ENCODE measurements around the gene DIRAS2. TPM values are rescaled to one million over a fixed set of nuclear protein-coding genes. Genes with fewer than 3 reads are reported as not detected.

Gene DIRAS2
- total RNA-seq, 3 donors from 2014 or later, result under 0.01 to 1.2 TPM; not detected in 1

DNA sequence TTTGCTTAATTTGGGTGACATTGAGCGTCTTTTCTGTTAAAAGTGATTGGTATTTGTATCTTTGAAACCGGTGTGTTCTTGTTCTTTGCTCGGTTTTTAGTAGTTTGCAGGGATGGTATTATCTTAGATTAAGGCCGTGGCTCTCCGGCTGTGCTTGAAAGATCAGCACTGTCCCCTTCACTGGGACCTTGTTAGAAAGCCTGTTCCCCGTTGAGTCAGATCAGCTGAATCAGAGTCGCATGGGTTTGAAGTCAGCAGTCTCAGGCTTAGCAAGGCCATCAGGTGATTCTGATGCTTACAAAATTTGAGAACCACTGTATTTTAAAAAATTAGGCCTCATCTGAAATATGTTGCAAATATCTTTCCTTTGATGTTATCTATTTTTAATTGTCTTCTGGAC is 5.0 kb downstream of the DIRAS2 start:
- Histone ChIP-seq H3K4me3 (no peak overlapping the region), H3K4me1 (no peaks in the 10 kb centered on the region), H3K36me3 (no peaks in the 10 kb centered on the region), H3K9me3 (no peaks in the 10 kb centered on the region), H3K27me3 (no peaks in the 10 kb centered on the region), H3K27ac (no peak overlapping the region)
- no peak for TF ChIP-seq POLR2AphosphoS5 (IDR thresholded peaks at IDR 0.05)
- TF ChIP-seq, protein P1, sequence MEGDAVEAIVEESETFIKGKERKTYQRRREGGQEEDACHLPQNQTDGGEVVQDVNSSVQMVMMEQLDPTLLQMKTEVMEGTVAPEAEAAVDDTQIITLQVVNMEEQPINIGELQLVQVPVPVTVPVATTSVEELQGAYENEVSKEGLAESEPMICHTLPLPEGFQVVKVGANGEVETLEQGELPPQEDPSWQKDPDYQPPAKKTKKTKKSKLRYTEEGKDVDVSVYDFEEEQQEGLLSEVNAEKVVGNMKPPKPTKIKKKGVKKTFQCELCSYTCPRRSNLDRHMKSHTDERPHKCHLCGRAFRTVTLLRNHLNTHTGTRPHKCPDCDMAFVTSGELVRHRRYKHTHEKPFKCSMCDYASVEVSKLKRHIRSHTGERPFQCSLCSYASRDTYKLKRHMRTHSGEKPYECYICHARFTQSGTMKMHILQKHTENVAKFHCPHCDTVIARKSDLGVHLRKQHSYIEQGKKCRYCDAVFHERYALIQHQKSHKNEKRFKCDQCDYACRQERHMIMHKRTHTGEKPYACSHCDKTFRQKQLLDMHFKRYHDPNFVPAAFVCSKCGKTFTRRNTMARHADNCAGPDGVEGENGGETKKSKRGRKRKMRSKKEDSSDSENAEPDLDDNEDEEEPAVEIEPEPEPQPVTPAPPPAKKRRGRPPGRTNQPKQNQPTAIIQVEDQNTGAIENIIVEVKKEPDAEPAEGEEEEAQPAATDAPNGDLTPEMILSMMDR (IDR thresholded peaks at IDR 0.05), result no peak
- TF ChIP-seq POLR2A (IDR thresholded peaks at IDR 0.05), result no peak
- DNase-seq (ENCODE audit: low spot score in 2 of 2), result no peak
- intact Hi-C loops (cut with DNase I; ENCODE audit: low total_unique reads), result no loop called here

DNA sequence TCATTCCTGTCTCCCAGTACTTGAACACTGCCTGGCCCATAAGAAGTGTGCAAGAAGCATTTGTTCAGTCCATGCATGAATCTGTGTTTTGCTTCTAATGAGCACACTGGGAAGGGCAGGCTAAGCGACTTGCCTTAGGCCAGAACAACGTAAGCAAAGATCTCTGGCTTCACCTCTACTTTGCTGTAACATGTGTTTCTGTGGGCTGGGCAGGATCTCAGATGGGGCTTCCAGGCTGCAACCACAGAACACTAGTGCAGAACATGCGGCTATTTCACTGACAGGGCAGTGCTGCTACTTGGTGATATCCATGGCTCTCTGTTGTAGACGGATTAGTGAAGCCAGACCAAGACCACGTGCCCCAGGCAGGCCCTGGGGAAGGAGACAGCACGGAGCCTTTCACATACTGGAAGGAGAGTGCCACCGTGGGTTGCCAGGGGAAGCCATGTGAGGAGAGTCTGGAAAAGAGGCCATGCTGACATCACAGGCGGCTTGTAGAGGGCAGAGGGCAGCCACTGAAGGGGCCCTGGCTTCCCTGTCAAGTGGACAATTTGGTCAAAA is 9.9 kb downstream of the DIRAS2 start:
- no peak for DNase-seq (ENCODE audit: low spot score in 2 of 2)
- H3K9me3 ChIP-seq, result no peaks in the 10 kb centered on the region
- H3K4me1 ChIP-seq, result no peaks in the 10 kb centered on the region
- TF ChIP-seq POLR2AphosphoS5 (IDR thresholded peaks at IDR 0.05) (no peak), POLR2A (IDR thresholded peaks at IDR 0.05) (no peak)
- TF ChIP-seq, protein P1 (IDR thresholded peaks at IDR 0.05), result no peak
- H3K27me3 ChIP-seq, result no peaks in the 10 kb centered on the region
- no peak overlapping the region for H3K27ac ChIP-seq
- H3K36me3 ChIP-seq, result no peaks in the 10 kb centered on the region
- intact Hi-C loops (cut with DNase I; ENCODE audit: low total_unique reads), result no loop called here
- no peak overlapping the region for H3K4me3 ChIP-seq

- Histone ChIP-seq H3K36me3 (no peaks in the 10 kb centered on the region), H3K4me1 (no peaks in the 10 kb centered on the region), H3K9me3 (no peaks in the 10 kb centered on the region), H3K27me3 (no peaks in the 10 kb centered on the region), H3K4me3 (no peak overlapping the region), H3K27ac (no peak overlapping the region)
- TF ChIP-seq POLR2AphosphoS5 (IDR thresholded peaks at IDR 0.05), result no peak
- TF ChIP-seq POLR2A (IDR thresholded peaks at IDR 0.05), result no peak
- TF ChIP-seq, protein P1 (IDR thresholded peaks at IDR 0.05), result no peak
- intact Hi-C loops (cut with DNase I; ENCODE audit: low total_unique reads), result no loop called here
- no peak for DNase-seq (ENCODE audit: low spot score in 2 of 2)
These were observed 10.7 kb downstream of the DIRAS2 start for GRCh38 chr9:90631964-90632363.

DNA sequence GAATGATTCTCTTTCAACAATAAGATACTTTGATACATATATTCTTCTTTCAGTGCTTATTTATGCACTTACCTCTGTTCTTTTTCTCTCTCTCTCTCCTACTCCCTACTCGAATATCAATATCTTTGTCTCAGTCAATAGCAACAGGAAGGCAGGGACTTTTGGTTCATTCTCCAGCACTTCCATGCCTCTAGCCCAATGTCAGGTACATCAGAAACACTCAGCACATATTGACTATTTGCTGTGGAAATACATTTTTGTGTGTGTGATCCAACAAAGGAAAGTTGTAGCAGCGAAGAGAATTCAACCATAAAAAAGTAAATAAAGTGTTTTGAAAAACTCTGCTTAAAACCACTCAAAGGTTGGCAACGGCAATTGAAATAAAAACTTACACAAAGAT is 12.6 kb downstream of the DIRAS2 start:
- no peaks in the 10 kb centered on the region for H3K4me1 ChIP-seq
- H3K9me3 ChIP-seq, result no peaks in the 10 kb centered on the region
- TF ChIP-seq, protein P1 (IDR thresholded peaks at IDR 0.05), result no peak
- TF ChIP-seq POLR2AphosphoS5 (IDR thresholded peaks at IDR 0.05) (no peak), POLR2A (IDR thresholded peaks at IDR 0.05) (no peak)
- no peaks in the 10 kb centered on the region for H3K27me3 ChIP-seq
- no peak for DNase-seq (ENCODE audit: low spot score in 2 of 2)
- no peaks in the 10 kb centered on the region for H3K36me3 ChIP-seq
- no peak overlapping the region for H3K4me3 ChIP-seq
- H3K27ac ChIP-seq, result no peak overlapping the region
- intact Hi-C loops (cut with DNase I; ENCODE audit: low total_unique reads), result no loop called here

DNA sequence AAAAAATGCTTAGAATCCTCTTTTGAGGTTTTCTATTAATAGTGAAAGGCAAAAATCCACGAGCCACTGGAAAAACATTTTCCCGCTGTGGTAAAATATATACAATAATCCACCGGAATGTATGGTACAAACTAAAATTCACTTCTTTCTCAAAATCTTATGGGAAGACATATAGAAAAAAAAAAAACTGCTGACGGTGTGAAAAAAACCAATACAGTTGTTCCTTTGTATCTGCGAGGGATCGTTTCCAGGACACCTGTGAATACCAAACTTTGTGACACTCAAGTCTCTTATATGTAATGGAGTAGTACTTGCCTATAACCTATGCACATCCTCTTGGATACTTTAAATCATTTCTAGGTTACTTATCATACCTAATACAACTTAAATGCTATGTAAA is 13.3 kb downstream of the DIRAS2 start:
- intact Hi-C loops (cut with DNase I; ENCODE audit: low total_unique reads), result no loop called here

More for the DNA sequence above, 13.3 kb downstream of the DIRAS2 start:
- Histone ChIP-seq H3K27me3 (no peaks in the 10 kb centered on the region), H3K27ac (no peak overlapping the region), H3K9me3 (no peaks in the 10 kb centered on the region), H3K36me3 (no peaks in the 10 kb centered on the region), H3K4me3 (no peak overlapping the region), H3K4me1 (no peaks in the 10 kb centered on the region)
- no peak for TF ChIP-seq POLR2A (IDR thresholded peaks at IDR 0.05)
- TF ChIP-seq, protein P1 (IDR thresholded peaks at IDR 0.05), result no peak
- TF ChIP-seq POLR2AphosphoS5 (IDR thresholded peaks at IDR 0.05), result no peak
- DNase-seq (ENCODE audit: low spot score in 2 of 2), result no peak
